Liver (tissue), 3 donors: ENCODE data around the gene DHDH.

Experiments
- CTCF ChIP-seq: fragments of 150-350 bp; IDR thresholded peaks from 2 replicates; pipeline ENCODE4 v1.5.1; 2017; ENCODE audit warnings: improper control_type of control experiment, low read depth, low read length; ENCODE audit not compliant: missing input control
- FOXA1 ChIP-seq: IDR thresholded peaks from 2 replicates; pipeline ENCODE4 v1.6.1; 2016; ENCODE audit warnings: antibody characterized with exemption
- RAD21 ChIP-seq, 2 donors: IDR thresholded peaks; 2 replicates each; pipeline ENCODE4 v1.6.1; 2016; ENCODE audit warnings: antibody characterized with exemption in 2 of 2, mild to moderate bottlenecking in 2 of 2
- TF ChIP-seq, protein P1 (sequence below): IDR thresholded peaks from 2 replicates; pipeline ENCODE4 v1.6.1; 2016; ENCODE audit warnings: antibody characterized with exemption
- donor health status: healthy.
- donor health status: healthy.

- no peak for TF ChIP-seq CTCF
- TF ChIP-seq, protein P1, sequence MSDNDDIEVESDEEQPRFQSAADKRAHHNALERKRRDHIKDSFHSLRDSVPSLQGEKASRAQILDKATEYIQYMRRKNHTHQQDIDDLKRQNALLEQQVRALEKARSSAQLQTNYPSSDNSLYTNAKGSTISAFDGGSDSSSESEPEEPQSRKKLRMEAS = no peak
- no peak for TF ChIP-seq FOXA1
- TF ChIP-seq RAD21 (IDR thresholded peaks at IDR 0.05) = no peak
Observed at GRCh38 chr19:48938256-48938655, 4.8 kb downstream of the DHDH start.
